ENCODE results near the gene CPAMD8. TPM values are rescaled to one million over a fixed set of nuclear protein-coding genes. Genes with fewer than 3 reads are reported as not detected.

Gene CPAMD8
- total and polyA plus RNA-seq, 2 of the 8 experiments (the other 6 are each of a cell fraction or from before 2014, with no cell fraction given), result 6.1 to 9.2 TPM

DNA sequence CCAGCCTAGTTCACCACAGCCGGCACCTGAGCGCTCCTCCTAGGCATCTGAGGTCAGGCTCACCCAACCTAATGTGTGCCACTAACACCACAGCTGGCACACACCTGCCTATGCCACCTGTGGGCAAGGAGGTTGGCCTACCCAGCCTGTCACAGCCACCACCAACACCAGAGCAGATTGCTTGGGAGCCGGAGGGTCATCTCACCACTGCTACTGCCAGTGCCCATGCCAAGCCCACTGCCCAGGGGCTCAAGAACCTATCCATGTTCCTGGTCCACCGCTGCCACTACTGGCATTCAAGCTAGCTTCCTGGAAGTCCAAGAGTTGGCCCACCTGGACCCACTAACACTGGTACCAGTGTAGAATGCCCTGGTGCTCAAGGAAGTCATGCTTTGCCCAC is 95.3 kb downstream of the CPAMD8 start:
- FAIRE-seq (no peak), DNase-seq (ENCODE audit: low read depth in 1 of 2, low spot score in 2 of 2) (no peak)
- 93% methylated on average over 4 of the region's 4 CpGs; no CpG with 5 or more reads in 1 of the 2 experiments for WGBS, 2 experiments (ENCODE audit: extremely low coverage in 1 of 2, insufficient coverage in 1 of 2, insufficient read length in 1 of 2, insufficient replicate concordance in 2 of 2, low coverage in 1 of 2, low lambda C conversion rate in 2 of 2, missing lambda C conversion rate in 1 of 2)
- no peaks in the 10 kb centered on the region for H3K36me3 ChIP-seq (ENCODE audit: control insufficient read depth in 2 of 4, insufficient read depth in 4 of 4, low read length in 3 of 4)
- peaks cover 9 to 13% of the 10 kb centered on the region in 2 experiments; a peak in 3 of 4 replicates for H3K9me3 ChIP-seq (ENCODE audit: insufficient read depth in 2 of 2, low read depth in 1 of 2, low read length in 1 of 2)
- no peak overlapping the region for H3K9ac ChIP-seq (replicated peaks in 1 of 4; ENCODE audit: extremely low read depth in 1 of 4, low read depth in 3 of 4, low read length in 3 of 4)
- POLR2A ChIA-PET (ENCODE audit: partially characterized antibody), result interaction anchor here (0.6 kb wide), 2 partner anchors 179 to 853 kb away, joined by 3 read pairs; no protein-coding TSS in a partner anchor
- H4K20me1 ChIP-seq (replicated peaks in 1 of 2; ENCODE audit: control insufficient read depth in 1 of 2, insufficient read depth in 2 of 2, low read length in 2 of 2), result no peaks in the 10 kb centered on the region
- H4K8ac ChIP-seq (ENCODE audit: extremely low read depth, insufficient read depth, low read length), result no peak overlapping the region
- no peak overlapping the region for H3K4me3 ChIP-seq (ENCODE audit: extremely low read depth in 1 of 4, insufficient read depth in 2 of 4, low read depth in 3 of 4, low read length in 4 of 4)
- no peak overlapping the region for H2AK5ac ChIP-seq (ENCODE audit: low read depth, low read length)
- no peak overlapping the region for H3K23ac ChIP-seq (ENCODE audit: insufficient read length)
- H3K4ac ChIP-seq (replicated peaks; ENCODE audit: insufficient read length, low read depth, low read length), result no peak overlapping the region
- H3K4me2 ChIP-seq (ENCODE audit: insufficient read depth in 1 of 2, low read depth in 2 of 2, low read length in 2 of 2), result no peak overlapping the region
- H3K14ac ChIP-seq (ENCODE audit: insufficient read length), result no peak overlapping the region
- H3K23me2 ChIP-seq (ENCODE audit: low read depth, low read length), result no peaks in the 10 kb centered on the region
- H2BK12ac ChIP-seq (ENCODE audit: low read depth, low read length), result no peak overlapping the region
- no peak overlapping the region for H2AFZ ChIP-seq (ENCODE audit: low read length)
- H2BK5ac ChIP-seq (ENCODE audit: low read depth, low read length), result no peak overlapping the region
- H3K18ac ChIP-seq (ENCODE audit: extremely low read depth, low read length), result no peak overlapping the region
- H4K5ac ChIP-seq (ENCODE audit: insufficient read length, low read depth, low read length), result no peak overlapping the region
- CTCF ChIA-PET (ENCODE audit: partially characterized antibody), result interaction anchor here (0.9 to 1.0 kb wide), 2 partner anchors 31 to 159 kb away, joined by 3 read pairs; no protein-coding TSS in a partner anchor
- H3K56ac ChIP-seq (replicated peaks; ENCODE audit: insufficient read length, low read depth, low read length), result no peak overlapping the region
- TF ChIP-seq POU5F1 (IDR thresholded peaks at IDR 0.05; ENCODE audit: low read depth, low read length), result no peak
- TF ChIP-seq BRCA1 (IDR thresholded peaks at IDR 0.05; ENCODE audit: low read depth, low read length), result no peak
- no peak for TF ChIP-seq TAF7 (optimal IDR thresholded peaks at IDR 0.05; ENCODE audit: borderline replicate concordance, low read depth, low read length)
- TF ChIP-seq ZNF274 (IDR thresholded peaks at IDR 0.05; ENCODE audit: borderline replicate concordance, extremely low read depth, low read length), result no peak
- no peak for TF ChIP-seq SP2 (IDR thresholded peaks at IDR 0.05; ENCODE audit: low read length)
- H2BK20ac ChIP-seq (ENCODE audit: low read length), result no peak overlapping the region
- H3K27ac ChIP-seq (ENCODE audit: low read depth, low read length), result no peak overlapping the region
- H3K27me3 ChIP-seq (replicated peaks in 1 of 4; ENCODE audit: control insufficient read depth in 3 of 4, extremely low read depth in 1 of 4, insufficient read depth in 3 of 4, low read length in 3 of 4), result no peaks in the 10 kb centered on the region; a peak in 1 of 7 replicates
- no peak overlapping the region for H4K91ac ChIP-seq (replicated peaks; ENCODE audit: insufficient read length, low read length)
- H2BK15ac ChIP-seq (ENCODE audit: low read length), result no peak overlapping the region
- no peaks in the 10 kb centered on the region for H3K79me1 ChIP-seq (ENCODE audit: low read depth, low read length)
- no peaks in the 10 kb centered on the region for H3K79me2 ChIP-seq (ENCODE audit: control insufficient read depth in 1 of 2, insufficient read depth in 2 of 2, low read length in 2 of 2)
- no peaks in the 10 kb centered on the region for H3K4me1 ChIP-seq (replicated peaks in 1 of 4; ENCODE audit: control insufficient read depth in 3 of 4, insufficient read depth in 4 of 4, low read length in 3 of 4)
- no peak overlapping the region for H2BK120ac ChIP-seq (replicated peaks; ENCODE audit: low read depth, low read length)

Measured in H1 (cell line).